Measurements from ENCODE around the gene FAM78A.

The FAM78A gene

GRCh38 chr9:131302244-131303075, 26.1 kb upstream of the FAM78A start:
- DNase-seq (ENCODE audit: low spot score) = no peak

GRCh38 chr9:131300444-131300843, 24.1 kb upstream of the FAM78A start:
- DNase-seq (ENCODE audit: low spot score) = no peak

- DNase-seq (ENCODE audit: low spot score) = no peak
Observed at GRCh38 chr9:131299961-131300347, 23.6 kb upstream of the FAM78A start.

DNA sequence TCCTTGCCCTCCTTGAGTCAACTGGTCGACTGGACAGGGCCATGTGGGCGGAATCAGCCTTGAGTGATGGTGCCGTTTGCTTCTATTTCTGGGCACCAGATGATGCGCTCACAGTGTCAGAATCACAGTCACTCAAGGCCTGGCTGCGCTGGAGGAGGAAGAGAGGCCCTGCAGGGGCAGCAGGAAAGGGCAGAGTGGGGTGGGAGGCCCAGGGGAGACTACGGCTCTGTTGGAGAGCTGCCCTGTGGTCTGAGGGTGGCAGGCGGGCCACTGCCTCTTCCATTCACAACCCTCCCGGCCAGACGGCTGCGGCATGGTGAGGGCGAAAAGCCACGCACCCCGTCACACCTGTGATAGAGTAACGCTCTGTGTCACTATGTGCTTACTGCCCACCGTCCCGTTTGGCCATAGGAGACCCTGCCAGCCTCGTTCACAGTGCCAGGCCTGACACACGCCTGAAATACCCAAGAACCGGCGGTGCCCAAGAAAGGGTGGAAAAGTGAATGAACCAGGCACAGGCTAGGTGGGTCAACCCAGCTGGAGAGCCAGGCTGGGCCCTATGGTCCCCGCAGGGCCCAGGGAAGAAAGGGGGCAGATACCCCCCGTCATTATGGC, 23.1 kb upstream of the FAM78A start:
- no peak for DNase-seq (ENCODE audit: low spot score)

GRCh38 chr9:131298816-131299215, 22.5 kb upstream of the FAM78A start:
- no peak for DNase-seq (ENCODE audit: low spot score)

GRCh38 chr9:131298341-131298740, 22.0 kb upstream of the FAM78A start:
- no peak for DNase-seq (ENCODE audit: low spot score)

GRCh38 chr9:131297903-131298302, 21.6 kb upstream of the FAM78A start:
- no peak for DNase-seq (ENCODE audit: low spot score)

DNA sequence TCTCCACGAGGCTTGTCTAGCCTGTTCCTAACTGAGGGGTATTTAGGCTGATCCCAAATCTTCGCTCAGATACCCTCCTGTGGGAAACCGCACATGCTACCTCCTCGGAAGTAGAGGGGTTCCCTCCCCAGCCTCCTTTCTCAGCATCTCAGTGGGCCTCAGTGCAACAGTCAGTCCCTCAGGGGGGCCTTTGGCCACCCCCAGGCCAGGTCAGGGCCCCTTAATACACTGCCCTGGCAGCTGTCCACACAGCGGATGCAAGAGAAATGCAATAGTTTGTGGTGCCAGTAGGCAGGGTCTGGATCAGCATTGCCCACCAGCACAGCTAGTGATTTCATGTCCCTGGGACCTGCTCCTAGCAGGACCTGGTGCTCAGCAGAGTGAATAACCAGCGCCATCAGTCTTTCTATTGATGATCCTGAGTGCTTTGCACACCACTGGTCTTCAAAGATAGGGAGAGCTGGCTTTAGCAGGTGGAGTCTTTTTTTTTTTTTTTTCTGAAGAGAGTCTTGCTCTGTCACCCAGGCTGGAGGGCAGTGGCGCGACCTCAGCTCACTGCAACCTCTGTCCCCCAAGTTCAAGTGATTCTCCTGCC, 20.7 kb upstream of the FAM78A start:
- no peak for DNase-seq (ENCODE audit: low spot score)

DNA sequence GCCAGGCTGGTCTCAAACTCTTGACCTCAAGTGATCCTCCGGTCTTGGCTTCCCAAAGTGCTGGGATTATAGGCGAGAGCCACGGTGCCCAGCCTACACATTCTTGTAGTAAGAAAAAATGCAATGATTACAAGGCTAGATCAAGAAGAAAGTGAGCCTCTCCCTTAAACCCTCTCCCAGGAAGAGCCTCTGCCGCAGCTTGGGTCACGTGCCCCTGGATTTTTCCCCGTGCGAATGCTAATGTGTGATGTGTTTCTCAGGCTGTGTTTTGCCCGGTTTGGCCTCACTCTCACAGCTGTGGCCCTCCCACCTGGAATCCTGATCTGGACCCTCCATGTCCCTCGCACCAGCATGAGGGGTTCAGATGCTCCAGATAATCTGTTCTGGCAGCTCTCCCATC, 20.1 kb upstream of the FAM78A start:
- DNase-seq (ENCODE audit: low spot score) = no peak

DNA sequence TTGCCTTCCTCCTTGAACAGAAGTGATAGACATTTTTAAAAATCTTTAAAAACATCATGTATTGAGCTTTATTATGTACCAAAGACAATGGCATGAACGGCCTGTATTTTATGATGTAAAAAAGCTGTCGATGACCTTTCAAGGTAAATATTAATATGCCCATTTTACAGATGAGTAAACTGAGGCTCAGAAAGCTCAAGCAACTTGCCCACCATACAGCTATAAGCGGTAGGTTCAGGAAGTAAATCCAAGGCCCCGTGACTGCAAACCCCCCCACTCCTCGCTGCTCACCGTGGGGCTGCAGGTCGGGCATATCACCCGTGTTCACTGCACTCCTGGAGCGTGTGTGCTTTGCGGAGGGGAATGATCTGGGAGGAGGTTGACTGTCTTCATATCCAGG, 16.6 kb upstream of the FAM78A start:
- DNase-seq (ENCODE audit: low spot score) = no peak

GRCh38 chr9:131291795-131292315, 15.5 kb upstream of the FAM78A start:
- no peak for DNase-seq (ENCODE audit: low spot score)

GRCh38 chr9:131290767-131291370, 14.6 kb upstream of the FAM78A start:
- no peak for DNase-seq (ENCODE audit: low spot score)

DNA sequence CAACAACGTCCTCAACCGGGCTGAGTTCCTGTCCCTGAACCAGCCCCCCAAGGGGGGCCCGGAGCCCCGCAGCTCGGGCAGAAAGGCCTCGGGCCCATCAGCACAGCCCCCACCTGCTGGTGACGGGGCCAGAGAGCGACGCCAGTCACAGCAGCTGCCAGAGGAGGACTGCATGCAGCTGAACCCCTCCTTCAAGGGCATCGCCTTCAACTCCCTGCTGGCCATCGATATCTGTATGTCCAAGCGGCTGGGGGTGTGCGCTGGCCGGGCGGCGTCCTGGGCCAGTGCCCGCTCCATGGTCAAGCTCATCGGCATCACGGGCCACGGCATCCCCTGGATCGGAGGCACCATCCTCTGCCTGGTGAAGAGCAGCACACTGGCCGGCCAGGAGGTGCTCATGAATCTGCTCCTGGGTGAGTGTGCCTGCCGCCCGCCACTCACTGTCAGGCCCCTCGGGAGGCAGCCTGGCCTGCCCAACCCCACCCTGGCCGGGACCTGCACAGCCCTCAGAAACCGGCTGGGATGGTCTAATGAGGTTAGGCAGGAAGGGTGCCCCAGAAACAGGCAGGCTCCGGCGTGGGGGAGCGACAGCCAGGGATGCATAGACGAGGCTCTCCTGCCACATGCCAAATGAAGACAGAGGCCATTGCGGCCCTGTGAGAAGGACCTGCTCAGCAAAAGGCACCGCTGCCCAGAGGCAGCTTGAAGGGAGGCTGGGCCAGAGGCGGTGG, 13.9 kb upstream of the FAM78A start:
- DNase-seq (ENCODE audit: low spot score) = no peak

- DNase-seq (ENCODE audit: low spot score) = no peak
Observed at GRCh38 chr9:131289301-131290035, 13.2 kb upstream of the FAM78A start, which contains the start of gene PLPP7. Gene PLPP7 (plus strand): TSS chr9:131289723. CDS start chr9:131289998, 275 bp downstream.

DNA sequence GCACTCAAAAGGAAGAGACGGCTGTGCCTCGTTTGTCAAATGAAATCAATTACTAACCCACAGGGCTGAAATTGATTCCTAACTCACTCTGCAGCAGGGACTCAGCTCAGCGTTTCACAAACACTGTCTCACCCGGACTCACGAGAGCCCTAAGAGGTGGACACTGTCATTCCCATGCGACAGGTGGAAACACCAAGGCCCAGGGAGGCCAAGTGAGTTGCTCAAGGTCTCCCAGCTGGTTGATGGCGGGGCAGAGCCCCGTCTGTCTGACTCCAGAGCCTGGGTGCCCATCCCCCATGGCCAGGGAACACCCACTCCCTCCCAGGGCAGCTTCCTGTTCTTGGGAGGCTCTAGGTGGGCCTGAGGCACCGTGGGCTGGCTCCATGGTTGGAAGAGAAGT, 11.9 kb upstream of the FAM78A start:
- no peak for DNase-seq (ENCODE audit: low spot score)

GRCh38 chr9:131287359-131287758, 11.0 kb upstream of the FAM78A start:
- DNase-seq (ENCODE audit: low spot score) = no peak

- no peak for DNase-seq (ENCODE audit: low spot score)
Observed at GRCh38 chr9:131284856-131285255, 8.5 kb upstream of the FAM78A start.

DNA sequence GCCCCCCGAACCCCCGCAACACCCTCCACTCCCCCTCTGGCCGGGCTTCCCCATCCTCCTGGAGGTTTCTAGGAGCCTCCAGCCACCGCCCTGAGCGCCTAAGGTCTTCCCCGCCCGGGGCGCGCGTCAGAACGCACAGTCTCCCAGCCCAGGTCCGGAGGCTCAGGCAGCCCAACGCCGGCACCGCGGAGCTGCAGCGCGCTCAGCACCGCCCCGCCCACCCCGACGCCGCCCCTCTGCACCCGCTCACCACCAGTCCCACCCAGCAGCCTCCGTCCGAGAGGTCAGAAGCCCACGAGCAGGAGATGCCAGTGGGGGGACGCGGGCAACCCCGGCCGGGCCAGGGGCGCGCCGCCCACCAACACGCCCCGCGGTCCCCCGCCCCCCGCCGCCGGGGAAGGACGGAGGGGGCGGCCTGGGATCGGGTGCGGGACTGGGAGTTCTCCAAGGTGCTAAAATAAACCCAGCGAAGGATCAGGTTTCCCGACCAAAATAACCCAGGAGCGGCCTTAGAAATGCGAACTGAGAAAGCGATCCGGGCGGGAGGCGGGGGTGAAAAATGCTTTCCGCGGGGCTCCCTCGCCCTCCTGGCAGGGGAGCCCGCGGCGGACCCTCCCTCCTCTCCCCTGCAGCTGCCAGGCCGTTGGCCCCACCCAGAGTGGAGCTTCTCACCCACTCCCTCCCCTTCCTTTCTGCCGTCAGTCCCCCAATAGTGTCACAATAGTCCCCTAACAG, 6.5 kb upstream of the FAM78A start:
- DNase-seq (ENCODE audit: low spot score) = no peak

- DNase-seq (ENCODE audit: low spot score) = no peak
Observed at GRCh38 chr9:131282175-131282574, 5.9 kb upstream of the FAM78A start.

Measured in SW480 (cell line).